Dendritic cell treated with granulocyte-macrophage colony-stimulating factor and Interleukin-4, amounts not matched to agents 40 ng/mL and 50 ng/mL, for 4 days (primary cell): ENCODE results near the gene NCF1.
"Not testable (repeated sequence)": the region's sequence is repeated elsewhere in the genome, so short reads cannot be mapped to it uniquely, and the experiment has no call there.

Source experiments
- H3K27ac Mint-ChIP-seq: one replicate; pipeline ENCODE4 v1.8.0; 2022; ENCODE audit warnings: mild to moderate bottlenecking, mixed read lengths
- H3K27me3 Mint-ChIP-seq: one replicate; pipeline ENCODE4 v1.8.0; 2022; ENCODE audit warnings: mild to moderate bottlenecking, mixed read lengths
- H3K36me3 Mint-ChIP-seq: one replicate; pipeline ENCODE4 v1.8.0; 2022; ENCODE audit warnings: low read depth, mixed read lengths
- H3K4me1 Mint-ChIP-seq: one replicate; pipeline ENCODE4 v1.8.0; 2022; ENCODE audit warnings: low read depth, mixed read lengths
- H3K4me3 Mint-ChIP-seq: one replicate; pipeline ENCODE4 v1.8.0; 2022; ENCODE audit warnings: mild to moderate bottlenecking, moderate library complexity, mixed read lengths
- H3K9me3 Mint-ChIP-seq: one replicate; pipeline ENCODE4 v1.8.0; 2022; ENCODE audit warnings: mixed read lengths
- intact Hi-C: fragments of 100-400 bp; cut with micrococcal nuclease; formaldehyde crosslinking; loops from one replicate; pipeline ENCODE4 v1.15.0; 2022

Gene NCF1

GRCh38 chr7:74766991-74767390 is 6.8 kb upstream of the NCF1 start:
- intact Hi-C loops, H3K27me3 Mint-ChIP-seq, H3K4me3 Mint-ChIP-seq, H3K36me3 Mint-ChIP-seq, H3K9me3 Mint-ChIP-seq, H3K4me1 Mint-ChIP-seq: not testable (repeated sequence)
- H3K27ac Mint-ChIP-seq: peak overlapping the region; percentile 80

GRCh38 chr7:74770062-74770461 is 3.7 kb upstream of the NCF1 start:
- H3K4me1 Mint-ChIP-seq, H3K4me3 Mint-ChIP-seq, H3K9me3 Mint-ChIP-seq, H3K27ac Mint-ChIP-seq, intact Hi-C loops, H3K36me3 Mint-ChIP-seq, H3K27me3 Mint-ChIP-seq: not testable (repeated sequence)

- H3K4me1 Mint-ChIP-seq, H3K9me3 Mint-ChIP-seq, H3K4me3 Mint-ChIP-seq, H3K27ac Mint-ChIP-seq, H3K36me3 Mint-ChIP-seq, H3K27me3 Mint-ChIP-seq, intact Hi-C loops: not testable (repeated sequence)
Measured at GRCh38 chr7:74772093-74772492, 1.7 kb upstream of the NCF1 start.

GRCh38 chr7:74775111-74775510 is 1.3 kb downstream of the NCF1 start:
- H3K27me3 Mint-ChIP-seq, H3K4me1 Mint-ChIP-seq, H3K27ac Mint-ChIP-seq, H3K4me3 Mint-ChIP-seq, intact Hi-C loops, H3K9me3 Mint-ChIP-seq, H3K36me3 Mint-ChIP-seq: not testable (repeated sequence)

GRCh38 chr7:74779053-74779452 is 5.2 kb downstream of the NCF1 start:
- H3K4me3 Mint-ChIP-seq, H3K4me1 Mint-ChIP-seq, H3K27me3 Mint-ChIP-seq, H3K9me3 Mint-ChIP-seq, intact Hi-C loops, H3K27ac Mint-ChIP-seq: not testable (repeated sequence)
- peaks cover 18% of the 10 kb centered on the region for H3K36me3 Mint-ChIP-seq

GRCh38 chr7:74781746-74782145 is 7.9 kb downstream of the NCF1 start:
- H3K27ac Mint-ChIP-seq, H3K9me3 Mint-ChIP-seq, H3K4me3 Mint-ChIP-seq, H3K4me1 Mint-ChIP-seq, H3K27me3 Mint-ChIP-seq, intact Hi-C loops: not testable (repeated sequence)
- peaks cover 23% of the 10 kb centered on the region for H3K36me3 Mint-ChIP-seq

GRCh38 chr7:74783595-74783994 is 9.8 kb downstream of the NCF1 start:
- H3K27ac Mint-ChIP-seq, H3K9me3 Mint-ChIP-seq, H3K27me3 Mint-ChIP-seq, H3K4me3 Mint-ChIP-seq, intact Hi-C loops: not testable (repeated sequence)
- Mint-ChIP-seq H3K36me3 (peaks cover 29% of the 10 kb centered on the region), H3K4me1 (peaks cover 10% of the 10 kb centered on the region)

- H3K27ac Mint-ChIP-seq, H3K4me3 Mint-ChIP-seq, intact Hi-C loops, H3K27me3 Mint-ChIP-seq, H3K4me1 Mint-ChIP-seq, H3K9me3 Mint-ChIP-seq: not testable (repeated sequence)
- peaks cover 14% of the 10 kb centered on the region for H3K36me3 Mint-ChIP-seq
Measured at GRCh38 chr7:74788369-74789150, 14.7 kb downstream of the NCF1 start.

GRCh38 chr7:74789200-74789736 is 15.5 kb downstream of the NCF1 start:
- H3K4me1 Mint-ChIP-seq, H3K4me3 Mint-ChIP-seq, H3K27ac Mint-ChIP-seq, H3K9me3 Mint-ChIP-seq, intact Hi-C loops, H3K27me3 Mint-ChIP-seq: not testable (repeated sequence)
- H3K36me3 Mint-ChIP-seq: peaks cover 11% of the 10 kb centered on the region

- H3K27ac Mint-ChIP-seq, H3K27me3 Mint-ChIP-seq, H3K4me1 Mint-ChIP-seq, H3K36me3 Mint-ChIP-seq, H3K4me3 Mint-ChIP-seq, H3K9me3 Mint-ChIP-seq, intact Hi-C loops: not testable (repeated sequence)
Measured at GRCh38 chr7:74797848-74798622, 24.2 kb downstream of the NCF1 start.

- H3K9me3 Mint-ChIP-seq, H3K27ac Mint-ChIP-seq, intact Hi-C loops, H3K4me3 Mint-ChIP-seq, H3K27me3 Mint-ChIP-seq, H3K4me1 Mint-ChIP-seq, H3K36me3 Mint-ChIP-seq: not testable (repeated sequence)
Measured at GRCh38 chr7:74798644-74799043, 24.8 kb downstream of the NCF1 start.

- H3K27ac Mint-ChIP-seq, H3K36me3 Mint-ChIP-seq, H3K4me3 Mint-ChIP-seq, H3K4me1 Mint-ChIP-seq, H3K9me3 Mint-ChIP-seq, intact Hi-C loops, H3K27me3 Mint-ChIP-seq: not testable (repeated sequence)
Measured at GRCh38 chr7:74815882-74816281, 42.1 kb downstream of the NCF1 start.

GRCh38 chr7:74820146-74820805 is 46.5 kb downstream of the NCF1 start:
- intact Hi-C loops, H3K36me3 Mint-ChIP-seq, H3K4me1 Mint-ChIP-seq, H3K9me3 Mint-ChIP-seq, H3K27ac Mint-ChIP-seq, H3K4me3 Mint-ChIP-seq, H3K27me3 Mint-ChIP-seq: not testable (repeated sequence)

- H3K9me3 Mint-ChIP-seq, H3K36me3 Mint-ChIP-seq, H3K4me3 Mint-ChIP-seq, H3K27ac Mint-ChIP-seq, H3K4me1 Mint-ChIP-seq, H3K27me3 Mint-ChIP-seq, intact Hi-C loops: not testable (repeated sequence)
Measured at GRCh38 chr7:74821259-74821658, 47.4 kb downstream of the NCF1 start.
